ENCODE measurements around the gene HAND1. TPM values are rescaled to one million over a fixed set of nuclear protein-coding genes. Genes with fewer than 3 reads are reported as not detected.

HAND1 gene
- total and polyA plus RNA-seq, 9 of the 15 experiments (the other 6 are each of a cell fraction or from before 2014, with no cell fraction given) = not detected

GRCh38 chr5:154445422-154446194 is 32.4 kb downstream of the HAND1 start, which contains the start of gene SAP30L (continued):
- no peak for TF ChIP-seq ZNF217 (CRISPR knock-in tag; IDR thresholded peaks at IDR 0.05)
- TF ChIP-seq, protein P1, sequence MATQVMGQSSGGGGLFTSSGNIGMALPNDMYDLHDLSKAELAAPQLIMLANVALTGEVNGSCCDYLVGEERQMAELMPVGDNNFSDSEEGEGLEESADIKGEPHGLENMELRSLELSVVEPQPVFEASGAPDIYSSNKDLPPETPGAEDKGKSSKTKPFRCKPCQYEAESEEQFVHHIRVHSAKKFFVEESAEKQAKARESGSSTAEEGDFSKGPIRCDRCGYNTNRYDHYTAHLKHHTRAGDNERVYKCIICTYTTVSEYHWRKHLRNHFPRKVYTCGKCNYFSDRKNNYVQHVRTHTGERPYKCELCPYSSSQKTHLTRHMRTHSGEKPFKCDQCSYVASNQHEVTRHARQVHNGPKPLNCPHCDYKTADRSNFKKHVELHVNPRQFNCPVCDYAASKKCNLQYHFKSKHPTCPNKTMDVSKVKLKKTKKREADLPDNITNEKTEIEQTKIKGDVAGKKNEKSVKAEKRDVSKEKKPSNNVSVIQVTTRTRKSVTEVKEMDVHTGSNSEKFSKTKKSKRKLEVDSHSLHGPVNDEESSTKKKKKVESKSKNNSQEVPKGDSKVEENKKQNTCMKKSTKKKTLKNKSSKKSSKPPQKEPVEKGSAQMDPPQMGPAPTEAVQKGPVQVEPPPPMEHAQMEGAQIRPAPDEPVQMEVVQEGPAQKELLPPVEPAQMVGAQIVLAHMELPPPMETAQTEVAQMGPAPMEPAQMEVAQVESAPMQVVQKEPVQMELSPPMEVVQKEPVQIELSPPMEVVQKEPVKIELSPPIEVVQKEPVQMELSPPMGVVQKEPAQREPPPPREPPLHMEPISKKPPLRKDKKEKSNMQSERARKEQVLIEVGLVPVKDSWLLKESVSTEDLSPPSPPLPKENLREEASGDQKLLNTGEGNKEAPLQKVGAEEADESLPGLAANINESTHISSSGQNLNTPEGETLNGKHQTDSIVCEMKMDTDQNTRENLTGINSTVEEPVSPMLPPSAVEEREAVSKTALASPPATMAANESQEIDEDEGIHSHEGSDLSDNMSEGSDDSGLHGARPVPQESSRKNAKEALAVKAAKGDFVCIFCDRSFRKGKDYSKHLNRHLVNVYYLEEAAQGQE (IDR thresholded peaks at IDR 0.05; ENCODE audit: borderline replicate concordance) = no peak
- TF ChIP-seq, protein P1 (CRISPR knock-in tag; IDR thresholded peaks at IDR 0.05; ENCODE audit: low read depth) = no peak
- TF ChIP-seq USF1 (CRISPR knock-in tag; IDR thresholded peaks at IDR 0.05) = no peak
- no peak for TF ChIP-seq MED1 (CRISPR knock-in tag; IDR thresholded peaks at IDR 0.05; ENCODE audit: borderline replicate concordance)
- no peak for TF ChIP-seq ZNF830 (CRISPR knock-in tag; IDR thresholded peaks at IDR 0.05)
- TF ChIP-seq NCOA6 (IDR thresholded peaks at IDR 0.05) = no peak
- no peak for TF ChIP-seq IRF2 (CRISPR knock-in tag; IDR thresholded peaks at IDR 0.05)
- no peak for TF ChIP-seq CBFA2T3 (IDR thresholded peaks at IDR 0.05)
